ENCODE data around the gene UEVLD.

DNA sequence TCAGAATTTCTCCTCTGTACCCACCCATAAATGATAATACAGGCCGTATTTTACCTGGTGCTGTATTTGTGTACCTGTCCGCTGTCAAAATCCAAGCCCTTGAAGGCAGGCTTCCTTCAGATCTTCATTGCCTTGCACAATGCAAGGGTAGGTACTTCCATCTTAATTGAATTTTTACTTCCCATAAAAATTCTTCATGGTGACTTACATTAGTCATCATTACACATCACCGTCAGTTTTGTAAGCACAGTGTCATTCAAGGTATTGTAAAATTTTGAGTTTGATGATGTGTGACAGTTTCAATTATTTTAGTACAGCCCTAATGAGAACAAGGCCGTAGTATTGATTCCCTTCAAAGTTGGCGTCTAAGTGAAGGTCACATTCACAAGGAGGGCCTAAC is 61.0 kb downstream of the UEVLD start:
- TF ChIP-seq KDM1A (IDR thresholded peaks at IDR 0.05) (no peak), ZC3H4 (CRISPR knock-in tag; IDR thresholded peaks at IDR 0.05; ENCODE audit: borderline replicate concordance) (no peak), XRCC4 (IDR thresholded peaks at IDR 0.05; ENCODE audit: extremely low read depth, insufficient read depth, insufficient read length) (no peak), TAF9B (IDR thresholded peaks at IDR 0.05; ENCODE audit: partially characterized antibody) (no peak), ELF2 (CRISPR knock-in tag; IDR thresholded peaks at IDR 0.05) (no peak), POLR2A (conservative IDR thresholded peaks at IDR 0.05) (no peak)
- TF ChIP-seq, protein P1, sequence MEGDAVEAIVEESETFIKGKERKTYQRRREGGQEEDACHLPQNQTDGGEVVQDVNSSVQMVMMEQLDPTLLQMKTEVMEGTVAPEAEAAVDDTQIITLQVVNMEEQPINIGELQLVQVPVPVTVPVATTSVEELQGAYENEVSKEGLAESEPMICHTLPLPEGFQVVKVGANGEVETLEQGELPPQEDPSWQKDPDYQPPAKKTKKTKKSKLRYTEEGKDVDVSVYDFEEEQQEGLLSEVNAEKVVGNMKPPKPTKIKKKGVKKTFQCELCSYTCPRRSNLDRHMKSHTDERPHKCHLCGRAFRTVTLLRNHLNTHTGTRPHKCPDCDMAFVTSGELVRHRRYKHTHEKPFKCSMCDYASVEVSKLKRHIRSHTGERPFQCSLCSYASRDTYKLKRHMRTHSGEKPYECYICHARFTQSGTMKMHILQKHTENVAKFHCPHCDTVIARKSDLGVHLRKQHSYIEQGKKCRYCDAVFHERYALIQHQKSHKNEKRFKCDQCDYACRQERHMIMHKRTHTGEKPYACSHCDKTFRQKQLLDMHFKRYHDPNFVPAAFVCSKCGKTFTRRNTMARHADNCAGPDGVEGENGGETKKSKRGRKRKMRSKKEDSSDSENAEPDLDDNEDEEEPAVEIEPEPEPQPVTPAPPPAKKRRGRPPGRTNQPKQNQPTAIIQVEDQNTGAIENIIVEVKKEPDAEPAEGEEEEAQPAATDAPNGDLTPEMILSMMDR (IDR thresholded peaks at IDR 0.05 in 2 of 3, conservative IDR thresholded peaks at IDR 0.05 in 1 of 3; ENCODE audit: insufficient read depth in 2 of 3, low read depth in 1 of 3, low read length in 3 of 3): no peak
- TF ChIP-seq, protein P2, sequence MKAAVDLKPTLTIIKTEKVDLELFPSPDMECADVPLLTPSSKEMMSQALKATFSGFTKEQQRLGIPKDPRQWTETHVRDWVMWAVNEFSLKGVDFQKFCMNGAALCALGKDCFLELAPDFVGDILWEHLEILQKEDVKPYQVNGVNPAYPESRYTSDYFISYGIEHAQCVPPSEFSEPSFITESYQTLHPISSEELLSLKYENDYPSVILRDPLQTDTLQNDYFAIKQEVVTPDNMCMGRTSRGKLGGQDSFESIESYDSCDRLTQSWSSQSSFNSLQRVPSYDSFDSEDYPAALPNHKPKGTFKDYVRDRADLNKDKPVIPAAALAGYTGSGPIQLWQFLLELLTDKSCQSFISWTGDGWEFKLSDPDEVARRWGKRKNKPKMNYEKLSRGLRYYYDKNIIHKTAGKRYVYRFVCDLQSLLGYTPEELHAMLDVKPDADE (conservative IDR thresholded peaks at IDR 0.05; ENCODE audit: control insufficient read depth, low read depth, low read length): no peak
- TF ChIP-seq, protein P3, sequence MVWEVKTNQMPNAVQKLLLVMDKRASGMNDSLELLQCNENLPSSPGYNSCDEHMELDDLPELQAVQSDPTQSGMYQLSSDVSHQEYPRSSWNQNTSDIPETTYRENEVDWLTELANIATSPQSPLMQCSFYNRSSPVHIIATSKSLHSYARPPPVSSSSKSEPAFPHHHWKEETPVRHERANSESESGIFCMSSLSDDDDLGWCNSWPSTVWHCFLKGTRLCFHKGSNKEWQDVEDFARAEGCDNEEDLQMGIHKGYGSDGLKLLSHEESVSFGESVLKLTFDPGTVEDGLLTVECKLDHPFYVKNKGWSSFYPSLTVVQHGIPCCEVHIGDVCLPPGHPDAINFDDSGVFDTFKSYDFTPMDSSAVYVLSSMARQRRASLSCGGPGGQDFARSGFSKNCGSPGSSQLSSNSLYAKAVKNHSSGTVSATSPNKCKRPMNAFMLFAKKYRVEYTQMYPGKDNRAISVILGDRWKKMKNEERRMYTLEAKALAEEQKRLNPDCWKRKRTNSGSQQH (CRISPR knock-in tag; IDR thresholded peaks at IDR 0.05): no peak
